Caco-2 (cell line): ENCODE data around the gene PPP2R2B. TPM values are rescaled to one million over a fixed set of nuclear protein-coding genes. Genes with fewer than 3 reads are reported as not detected.

Source experiments
- BruUV-seq: library from RNA; stranded (reverse); fragments of 400-500 nt; replicated peaks from 2 replicates; lab custom pipeline; 2021; lab: Mats Ljungman, UMichigan
- CTCF ChIA-PET: fragments of 300-600 bp; sonication (Branson Sonifier 250); formaldehyde crosslinking; loops from one replicate; lab custom pipeline; 2022; ENCODE audit warnings: antibody characterized with exemption; lab: Charles Lee
- POLR2A ChIA-PET: fragments of 300-600 bp; sonication (Branson Sonifier 250); formaldehyde crosslinking; loops from one replicate; lab custom pipeline; 2022; ENCODE audit warnings: antibody characterized with exemption; lab: Charles Lee
- DNase-seq, 2 experiments: peaks; one replicate each; pipeline versions ENCODE4 v3.0.0 to v3.0.0-alpha.2; 2020 to 2022
- H3K27me3 ChIP-seq: replicated peaks from 2 replicates; pipeline ENCODE4 v1.6.0; 2011; ENCODE audit warnings: low read length; ENCODE audit not compliant: control insufficient read depth, insufficient read depth
- H3K36me3 ChIP-seq: 2 replicates; pipeline ENCODE4 v1.5.1; 2011; ENCODE audit warnings: low read length; ENCODE audit not compliant: control insufficient read depth, insufficient read depth
- H3K4me1 ChIP-seq: fragments of 250-450 bp; sonication (Bioruptor Pico); 2 replicates; pipeline ENCODE4 v1.5.1; 2020; ENCODE audit warnings: mild to moderate bottlenecking
- H3K4me3 ChIP-seq: 2 replicates; pipeline ENCODE4 v1.5.1; 2011; ENCODE audit warnings: low read depth, mild to moderate bottlenecking, control low read depth, low read length
- H3K9me3 ChIP-seq: fragments of 250-450 bp; sonication (Bioruptor Pico); 2 replicates; pipeline ENCODE4 v1.5.1; 2020; ENCODE audit warnings: mild to moderate bottlenecking, moderate library complexity
- H3K27ac Mint-ChIP-seq: one replicate; pipeline ENCODE4 v1.8.0; 2022; ENCODE audit warnings: mixed read lengths; ENCODE audit not compliant: unreplicated experiment
- H3K27me3 Mint-ChIP-seq: one replicate; pipeline ENCODE4 v1.8.0; 2022; ENCODE audit warnings: mixed read lengths; ENCODE audit not compliant: insufficient read depth, unreplicated experiment
- H3K36me3 Mint-ChIP-seq: one replicate; pipeline ENCODE4 v1.8.0; 2022; ENCODE audit warnings: mild to moderate bottlenecking, mixed read lengths; ENCODE audit not compliant: insufficient read depth, unreplicated experiment
- H3K4me1 Mint-ChIP-seq: one replicate; pipeline ENCODE4 v1.8.0; 2022; ENCODE audit warnings: low read depth, mixed read lengths; ENCODE audit not compliant: unreplicated experiment
- H3K4me3 Mint-ChIP-seq: one replicate; pipeline ENCODE4 v1.8.0; 2022; ENCODE audit warnings: mild to moderate bottlenecking, moderate library complexity, mixed read lengths; ENCODE audit not compliant: unreplicated experiment
- H3K9me3 Mint-ChIP-seq: one replicate; pipeline ENCODE4 v1.8.0; 2022; ENCODE audit warnings: mixed read lengths; ENCODE audit not compliant: unreplicated experiment
- intact Hi-C: fragments of 100-400 bp; cut with micrococcal nuclease; formaldehyde crosslinking; loops from one replicate; pipeline ENCODE4 v1.10.0; 2022; ENCODE audit not compliant: unreplicated experiment
- total RNA-seq: library from RNA; stranded (reverse); gene quantifications from 2 replicates; pipeline ENCODE4 v1.2.3, GENCODE V29; 2022
- TF ChIP-seq, protein P1 (sequence below), 2 experiments: fragments of 200-600 bp in 1 of 2; IDR thresholded peaks; 1 replicate in 1 of 2; 2 replicates in 1 of 2; pipeline versions ENCODE4 v1.5.1 to v1.8.0; 2011 to 2022; ENCODE audit warnings: antibody characterized with exemption in 1 of 2, control low read depth in 1 of 2, inconsistent platforms in 1 of 2, low read depth in 1 of 2, low read length in 1 of 2, mild to moderate bottlenecking in 1 of 2, moderate library complexity in 1 of 2; ENCODE audit not compliant: insufficient read depth in 1 of 2, severe bottlenecking in 1 of 2, unreplicated experiment in 1 of 2

The PPP2R2B gene
- total RNA-seq, 1 experiment from 2014 or later: 9.8 TPM

- no peaks in the 10 kb centered on the region for H3K36me3 ChIP-seq
- H3K36me3 Mint-ChIP-seq: no peaks in the 10 kb centered on the region
- H3K9me3 Mint-ChIP-seq: no peaks in the 10 kb centered on the region
- ChIA-PET CTCF (interaction anchor here (1.6 kb wide), 1 partner anchor 326 kb away, joined by 4 read pairs; no protein-coding TSS in a partner anchor), POLR2A (no interaction called here)
- peaks cover 7% of the 10 kb centered on the region for H3K27me3 Mint-ChIP-seq
- H3K9me3 ChIP-seq: no peaks in the 10 kb centered on the region
- H3K4me1 Mint-ChIP-seq: no peaks in the 10 kb centered on the region
- intact Hi-C loops: no loop called here
- TF ChIP-seq, protein P1, sequence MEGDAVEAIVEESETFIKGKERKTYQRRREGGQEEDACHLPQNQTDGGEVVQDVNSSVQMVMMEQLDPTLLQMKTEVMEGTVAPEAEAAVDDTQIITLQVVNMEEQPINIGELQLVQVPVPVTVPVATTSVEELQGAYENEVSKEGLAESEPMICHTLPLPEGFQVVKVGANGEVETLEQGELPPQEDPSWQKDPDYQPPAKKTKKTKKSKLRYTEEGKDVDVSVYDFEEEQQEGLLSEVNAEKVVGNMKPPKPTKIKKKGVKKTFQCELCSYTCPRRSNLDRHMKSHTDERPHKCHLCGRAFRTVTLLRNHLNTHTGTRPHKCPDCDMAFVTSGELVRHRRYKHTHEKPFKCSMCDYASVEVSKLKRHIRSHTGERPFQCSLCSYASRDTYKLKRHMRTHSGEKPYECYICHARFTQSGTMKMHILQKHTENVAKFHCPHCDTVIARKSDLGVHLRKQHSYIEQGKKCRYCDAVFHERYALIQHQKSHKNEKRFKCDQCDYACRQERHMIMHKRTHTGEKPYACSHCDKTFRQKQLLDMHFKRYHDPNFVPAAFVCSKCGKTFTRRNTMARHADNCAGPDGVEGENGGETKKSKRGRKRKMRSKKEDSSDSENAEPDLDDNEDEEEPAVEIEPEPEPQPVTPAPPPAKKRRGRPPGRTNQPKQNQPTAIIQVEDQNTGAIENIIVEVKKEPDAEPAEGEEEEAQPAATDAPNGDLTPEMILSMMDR (IDR thresholded peaks at IDR 0.05; ENCODE audit: insufficient read depth in 1 of 2, low read depth in 1 of 2, low read length in 1 of 2, severe bottlenecking in 1 of 2, unreplicated experiment in 1 of 2): no peak
- no peak for DNase-seq
- no peak overlapping the region for H3K4me3 Mint-ChIP-seq
- H3K27me3 ChIP-seq: no peaks in the 10 kb centered on the region; the same call in 1 of the 2 replicates
- no TSS peak for BruUV-seq
- H3K27ac Mint-ChIP-seq: no peak overlapping the region
- H3K4me3 ChIP-seq: no peak overlapping the region
- no peaks in the 10 kb centered on the region for H3K4me1 ChIP-seq
Observed at GRCh38 chr5:146640285-146640896, 238.2 kb downstream of the PPP2R2B start.

- DNase-seq: no peak
- Histone ChIP-seq H3K36me3 (no peaks in the 10 kb centered on the region), H3K4me1 (no peaks in the 10 kb centered on the region), H3K9me3 (no peaks in the 10 kb centered on the region), H3K4me3 (no peak overlapping the region), H3K27me3 (no peaks in the 10 kb centered on the region; the same call in 1 of the 2 replicates)
- H3K27me3 Mint-ChIP-seq: peaks cover 10% of the 10 kb centered on the region
- H3K4me3 Mint-ChIP-seq: no peak overlapping the region
- ChIA-PET CTCF (no interaction called here), POLR2A (no interaction called here)
- BruUV-seq: no TSS peak
- no peak overlapping the region for H3K27ac Mint-ChIP-seq
- no peaks in the 10 kb centered on the region for H3K36me3 Mint-ChIP-seq
- H3K9me3 Mint-ChIP-seq: no peaks in the 10 kb centered on the region
- intact Hi-C loops: no loop called here
- no peaks in the 10 kb centered on the region for H3K4me1 Mint-ChIP-seq
- TF ChIP-seq, protein P1 (IDR thresholded peaks at IDR 0.05; ENCODE audit: insufficient read depth in 1 of 2, low read depth in 1 of 2, low read length in 1 of 2, severe bottlenecking in 1 of 2, unreplicated experiment in 1 of 2): no peak
Observed at GRCh38 chr5:146635443-146635842, 243.1 kb downstream of the PPP2R2B start.

GRCh38 chr5:146633323-146633764 is 245.2 kb downstream of the PPP2R2B start:
- DNase-seq: no peak
- CTCF ChIA-PET: no interaction called here
- no TSS peak for BruUV-seq
- Mint-ChIP-seq H3K36me3 (no peaks in the 10 kb centered on the region), H3K9me3 (no peaks in the 10 kb centered on the region), H3K27ac (no peak overlapping the region), H3K4me1 (no peaks in the 10 kb centered on the region), H3K4me3 (no peak overlapping the region), H3K27me3 (peaks cover 18% of the 10 kb centered on the region)
- intact Hi-C loops: no loop called here
- TF ChIP-seq, protein P1 (IDR thresholded peaks at IDR 0.05; ENCODE audit: insufficient read depth in 1 of 2, low read depth in 1 of 2, low read length in 1 of 2, severe bottlenecking in 1 of 2, unreplicated experiment in 1 of 2): no peak
- POLR2A ChIA-PET: no interaction called here
- H3K27me3 ChIP-seq: no peaks in the 10 kb centered on the region
- no peaks in the 10 kb centered on the region for H3K9me3 ChIP-seq
- H3K36me3 ChIP-seq: no peaks in the 10 kb centered on the region
- no peaks in the 10 kb centered on the region for H3K4me1 ChIP-seq
- H3K4me3 ChIP-seq: no peak overlapping the region
